WTC11 (cell line): ENCODE data around the gene HOXB3.

Source experiments
- ETV6 ChIP-seq: sonication (generic); formaldehyde crosslinking; IDR thresholded peaks from 2 replicates; pipeline ENCODE4 v1.8.1; 2022; ENCODE audit warnings: mild to moderate bottlenecking, missing genetic modification reagents
- JUN ChIP-seq: sonication (generic); formaldehyde crosslinking; IDR thresholded peaks from 2 replicates; pipeline ENCODE4 v1.8.0; 2023; ENCODE audit warnings: mild to moderate bottlenecking, missing genetic modification reagents
- TEAD4 ChIP-seq: sonication (generic); formaldehyde crosslinking; IDR thresholded peaks from 2 replicates; pipeline ENCODE4 v1.8.0; 2022; ENCODE audit warnings: mild to moderate bottlenecking, missing genetic modification reagents
- ZNF121 ChIP-seq: sonication (generic); formaldehyde crosslinking; IDR thresholded peaks from 2 replicates; pipeline ENCODE4 v1.8.0; 2023; ENCODE audit warnings: missing genetic modification reagents
- ZNF138 ChIP-seq: sonication (generic); formaldehyde crosslinking; conservative IDR thresholded peaks from 2 replicates; pipeline ENCODE4 v1.8.1; 2022; ENCODE audit warnings: mild to moderate bottlenecking, moderate library complexity, missing genetic modification reagents
- TF ChIP-seq, protein P1 (sequence below): sonication (generic); formaldehyde crosslinking; conservative IDR thresholded peaks from 2 replicates; pipeline ENCODE4 v1.8.1; 2023; ENCODE audit warnings: mild to moderate bottlenecking, low read depth, missing genetic modification reagents, moderate library complexity
- TF ChIP-seq, protein P2 (sequence below): sonication (generic); formaldehyde crosslinking; IDR thresholded peaks from 2 replicates; pipeline ENCODE4 v1.8.0; 2022; ENCODE audit warnings: mild to moderate bottlenecking, missing genetic modification reagents
- TF ChIP-seq, protein P3 (sequence below): sonication (generic); formaldehyde crosslinking; IDR thresholded peaks from 2 replicates; pipeline ENCODE4 v1.8.0; 2022; ENCODE audit warnings: missing genetic modification reagents
- TF ChIP-seq, protein P4 (sequence below): fragments of 200-600 bp; IDR thresholded peaks from 2 replicates; pipeline ENCODE4 v1.8.0; 2022; ENCODE audit warnings: antibody characterized with exemption
- TF ChIP-seq, protein P5 (sequence below): sonication (generic); formaldehyde crosslinking; IDR thresholded peaks from 2 replicates; pipeline ENCODE4 v1.8.0; 2022; ENCODE audit warnings: mild to moderate bottlenecking, missing genetic modification reagents
- TF ChIP-seq, protein P6 (sequence below): sonication (generic); formaldehyde crosslinking; IDR thresholded peaks from 2 replicates; pipeline ENCODE4 v1.8.1; 2023; ENCODE audit warnings: mild to moderate bottlenecking, missing genetic modification reagents, moderate library complexity
- TF ChIP-seq, protein P7 (sequence below): sonication (generic); formaldehyde crosslinking; IDR thresholded peaks from 2 replicates; pipeline ENCODE4 v1.8.1; 2022; ENCODE audit warnings: low read depth, mild to moderate bottlenecking, moderate library complexity, missing genetic modification reagents, borderline replicate concordance

DNA sequence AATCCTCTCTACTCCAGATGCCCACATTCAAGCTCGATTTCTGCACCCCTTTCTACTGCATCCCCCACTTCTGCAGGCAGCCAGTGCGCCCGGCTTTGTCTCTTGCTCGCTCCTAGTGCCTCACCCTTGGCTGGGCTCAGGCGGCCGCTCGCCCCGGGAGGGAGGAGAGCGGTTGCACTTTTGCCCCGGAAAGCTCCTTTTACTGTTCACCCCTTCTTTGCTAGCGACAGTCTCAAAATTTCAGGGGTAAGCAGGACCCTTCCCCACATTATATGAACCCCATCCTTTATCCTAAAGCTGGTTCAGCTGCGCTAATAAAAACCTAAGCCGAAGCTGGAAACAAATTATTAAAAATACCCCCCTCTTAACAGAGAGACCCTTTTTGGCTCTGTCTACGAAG lies 2.5 kb upstream of the HOXB3 start:
- TF ChIP-seq, protein P1, sequence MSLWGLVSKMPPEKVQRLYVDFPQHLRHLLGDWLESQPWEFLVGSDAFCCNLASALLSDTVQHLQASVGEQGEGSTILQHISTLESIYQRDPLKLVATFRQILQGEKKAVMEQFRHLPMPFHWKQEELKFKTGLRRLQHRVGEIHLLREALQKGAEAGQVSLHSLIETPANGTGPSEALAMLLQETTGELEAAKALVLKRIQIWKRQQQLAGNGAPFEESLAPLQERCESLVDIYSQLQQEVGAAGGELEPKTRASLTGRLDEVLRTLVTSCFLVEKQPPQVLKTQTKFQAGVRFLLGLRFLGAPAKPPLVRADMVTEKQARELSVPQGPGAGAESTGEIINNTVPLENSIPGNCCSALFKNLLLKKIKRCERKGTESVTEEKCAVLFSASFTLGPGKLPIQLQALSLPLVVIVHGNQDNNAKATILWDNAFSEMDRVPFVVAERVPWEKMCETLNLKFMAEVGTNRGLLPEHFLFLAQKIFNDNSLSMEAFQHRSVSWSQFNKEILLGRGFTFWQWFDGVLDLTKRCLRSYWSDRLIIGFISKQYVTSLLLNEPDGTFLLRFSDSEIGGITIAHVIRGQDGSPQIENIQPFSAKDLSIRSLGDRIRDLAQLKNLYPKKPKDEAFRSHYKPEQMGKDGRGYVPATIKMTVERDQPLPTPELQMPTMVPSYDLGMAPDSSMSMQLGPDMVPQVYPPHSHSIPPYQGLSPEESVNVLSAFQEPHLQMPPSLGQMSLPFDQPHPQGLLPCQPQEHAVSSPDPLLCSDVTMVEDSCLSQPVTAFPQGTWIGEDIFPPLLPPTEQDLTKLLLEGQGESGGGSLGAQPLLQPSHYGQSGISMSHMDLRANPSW (CRISPR knock-in tag): no peak
- TF ChIP-seq, protein P2, sequence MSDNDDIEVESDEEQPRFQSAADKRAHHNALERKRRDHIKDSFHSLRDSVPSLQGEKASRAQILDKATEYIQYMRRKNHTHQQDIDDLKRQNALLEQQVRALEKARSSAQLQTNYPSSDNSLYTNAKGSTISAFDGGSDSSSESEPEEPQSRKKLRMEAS: no peak
- TF ChIP-seq ETV6 (CRISPR knock-in tag): no peak
- TF ChIP-seq ZNF138: no peak
- TF ChIP-seq, protein P3, sequence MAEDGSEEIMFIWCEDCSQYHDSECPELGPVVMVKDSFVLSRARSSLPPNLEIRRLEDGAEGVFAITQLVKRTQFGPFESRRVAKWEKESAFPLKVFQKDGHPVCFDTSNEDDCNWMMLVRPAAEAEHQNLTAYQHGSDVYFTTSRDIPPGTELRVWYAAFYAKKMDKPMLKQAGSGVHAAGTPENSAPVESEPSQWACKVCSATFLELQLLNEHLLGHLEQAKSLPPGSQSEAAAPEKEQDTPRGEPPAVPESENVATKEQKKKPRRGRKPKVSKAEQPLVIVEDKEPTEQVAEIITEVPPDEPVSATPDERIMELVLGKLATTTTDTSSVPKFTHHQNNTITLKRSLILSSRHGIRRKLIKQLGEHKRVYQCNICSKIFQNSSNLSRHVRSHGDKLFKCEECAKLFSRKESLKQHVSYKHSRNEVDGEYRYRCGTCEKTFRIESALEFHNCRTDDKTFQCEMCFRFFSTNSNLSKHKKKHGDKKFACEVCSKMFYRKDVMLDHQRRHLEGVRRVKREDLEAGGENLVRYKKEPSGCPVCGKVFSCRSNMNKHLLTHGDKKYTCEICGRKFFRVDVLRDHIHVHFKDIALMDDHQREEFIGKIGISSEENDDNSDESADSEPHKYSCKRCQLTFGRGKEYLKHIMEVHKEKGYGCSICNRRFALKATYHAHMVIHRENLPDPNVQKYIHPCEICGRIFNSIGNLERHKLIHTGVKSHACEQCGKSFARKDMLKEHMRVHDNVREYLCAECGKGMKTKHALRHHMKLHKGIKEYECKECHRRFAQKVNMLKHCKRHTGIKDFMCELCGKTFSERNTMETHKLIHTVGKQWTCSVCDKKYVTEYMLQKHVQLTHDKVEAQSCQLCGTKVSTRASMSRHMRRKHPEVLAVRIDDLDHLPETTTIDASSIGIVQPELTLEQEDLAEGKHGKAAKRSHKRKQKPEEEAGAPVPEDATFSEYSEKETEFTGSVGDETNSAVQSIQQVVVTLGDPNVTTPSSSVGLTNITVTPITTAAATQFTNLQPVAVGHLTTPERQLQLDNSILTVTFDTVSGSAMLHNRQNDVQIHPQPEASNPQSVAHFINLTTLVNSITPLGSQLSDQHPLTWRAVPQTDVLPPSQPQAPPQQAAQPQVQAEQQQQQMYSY: no peak
- TF ChIP-seq, protein P4, sequence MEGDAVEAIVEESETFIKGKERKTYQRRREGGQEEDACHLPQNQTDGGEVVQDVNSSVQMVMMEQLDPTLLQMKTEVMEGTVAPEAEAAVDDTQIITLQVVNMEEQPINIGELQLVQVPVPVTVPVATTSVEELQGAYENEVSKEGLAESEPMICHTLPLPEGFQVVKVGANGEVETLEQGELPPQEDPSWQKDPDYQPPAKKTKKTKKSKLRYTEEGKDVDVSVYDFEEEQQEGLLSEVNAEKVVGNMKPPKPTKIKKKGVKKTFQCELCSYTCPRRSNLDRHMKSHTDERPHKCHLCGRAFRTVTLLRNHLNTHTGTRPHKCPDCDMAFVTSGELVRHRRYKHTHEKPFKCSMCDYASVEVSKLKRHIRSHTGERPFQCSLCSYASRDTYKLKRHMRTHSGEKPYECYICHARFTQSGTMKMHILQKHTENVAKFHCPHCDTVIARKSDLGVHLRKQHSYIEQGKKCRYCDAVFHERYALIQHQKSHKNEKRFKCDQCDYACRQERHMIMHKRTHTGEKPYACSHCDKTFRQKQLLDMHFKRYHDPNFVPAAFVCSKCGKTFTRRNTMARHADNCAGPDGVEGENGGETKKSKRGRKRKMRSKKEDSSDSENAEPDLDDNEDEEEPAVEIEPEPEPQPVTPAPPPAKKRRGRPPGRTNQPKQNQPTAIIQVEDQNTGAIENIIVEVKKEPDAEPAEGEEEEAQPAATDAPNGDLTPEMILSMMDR: no peak
- no peak for TF ChIP-seq JUN (CRISPR knock-in tag)
- TF ChIP-seq, protein P5, sequence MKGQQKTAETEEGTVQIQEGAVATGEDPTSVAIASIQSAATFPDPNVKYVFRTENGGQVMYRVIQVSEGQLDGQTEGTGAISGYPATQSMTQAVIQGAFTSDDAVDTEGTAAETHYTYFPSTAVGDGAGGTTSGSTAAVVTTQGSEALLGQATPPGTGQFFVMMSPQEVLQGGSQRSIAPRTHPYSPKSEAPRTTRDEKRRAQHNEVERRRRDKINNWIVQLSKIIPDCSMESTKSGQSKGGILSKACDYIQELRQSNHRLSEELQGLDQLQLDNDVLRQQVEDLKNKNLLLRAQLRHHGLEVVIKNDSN (CRISPR knock-in tag): no peak
- TF ChIP-seq TEAD4 (CRISPR knock-in tag): no peak
- TF ChIP-seq, protein P6, sequence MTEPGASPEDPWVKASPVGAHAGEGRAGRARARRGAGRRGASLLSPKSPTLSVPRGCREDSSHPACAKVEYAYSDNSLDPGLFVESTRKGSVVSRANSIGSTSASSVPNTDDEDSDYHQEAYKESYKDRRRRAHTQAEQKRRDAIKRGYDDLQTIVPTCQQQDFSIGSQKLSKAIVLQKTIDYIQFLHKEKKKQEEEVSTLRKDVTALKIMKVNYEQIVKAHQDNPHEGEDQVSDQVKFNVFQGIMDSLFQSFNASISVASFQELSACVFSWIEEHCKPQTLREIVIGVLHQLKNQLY: no peak
- TF ChIP-seq, protein P7, sequence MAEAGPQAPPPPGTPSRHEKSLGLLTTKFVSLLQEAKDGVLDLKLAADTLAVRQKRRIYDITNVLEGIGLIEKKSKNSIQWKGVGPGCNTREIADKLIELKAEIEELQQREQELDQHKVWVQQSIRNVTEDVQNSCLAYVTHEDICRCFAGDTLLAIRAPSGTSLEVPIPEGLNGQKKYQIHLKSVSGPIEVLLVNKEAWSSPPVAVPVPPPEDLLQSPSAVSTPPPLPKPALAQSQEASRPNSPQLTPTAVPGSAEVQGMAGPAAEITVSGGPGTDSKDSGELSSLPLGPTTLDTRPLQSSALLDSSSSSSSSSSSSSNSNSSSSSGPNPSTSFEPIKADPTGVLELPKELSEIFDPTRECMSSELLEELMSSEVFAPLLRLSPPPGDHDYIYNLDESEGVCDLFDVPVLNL: no peak
- TF ChIP-seq ZNF121 (CRISPR knock-in tag): no peak
